ENCODE results near the gene WRAP73.

GRCh38 chr1:3683197-3683596, 33.3 kb upstream of the WRAP73 start:
- TF ChIP-seq CTCF (IDR thresholded peaks at IDR 0.05; ENCODE audit: insufficient read depth, low read length, poor library complexity, severe bottlenecking), result no peak
- TF ChIP-seq EZH2phosphoT487 (conservative IDR thresholded peaks at IDR 0.05; ENCODE audit: low read length), result no peak
